ENCODE measurements around the gene KCNH3. TPM values are rescaled to one million over a fixed set of nuclear protein-coding genes. Genes with fewer than 3 reads are reported as not detected.

Gene KCNH3
- total RNA-seq, 2 experiments from 2014 or later = 0.06 to 0.57 TPM

- H3K4me1 ChIP-seq (ENCODE audit: insufficient read depth, low read length, poor library complexity, severe bottlenecking) = no peaks in the 10 kb centered on the region
- no peak overlapping the region for H3K4me2 ChIP-seq (ENCODE audit: low read length)
- H3K9me2 ChIP-seq (ENCODE audit: insufficient read depth, low read length) = no peaks in the 10 kb centered on the region
- H3K79me2 ChIP-seq (ENCODE audit: insufficient read depth, low read depth, low read length) = no peaks in the 10 kb centered on the region
- H3K4me3 ChIP-seq (ENCODE audit: low read depth, low read length, poor library complexity, severe bottlenecking) = no peak overlapping the region
- intact Hi-C loops (cut with micrococcal nuclease; ENCODE audit: unreplicated experiment) = no loop called here
- BruUV-seq (replicated peaks) = no TSS peak
- H3K9me3 ChIP-seq (ENCODE audit: low read length) = no peaks in the 10 kb centered on the region
- ChIA-PET POLR2A (no interaction called here), CTCF (ENCODE audit: unreplicated experiment) (no interaction called here)
- no peak overlapping the region for H2AFZ ChIP-seq (ENCODE audit: low read length)
- H3K27ac ChIP-seq (ENCODE audit: low read depth, low read length, poor library complexity, severe bottlenecking) = no peak overlapping the region
- peaks cover 22% of the 10 kb centered on the region for H3K36me3 ChIP-seq (ENCODE audit: insufficient read depth, low read length)
- no peak for TF ChIP-seq EZH2phosphoT487 (IDR thresholded peaks at IDR 0.05; ENCODE audit: borderline replicate concordance, low read depth, low read length)
- TF ChIP-seq, protein P1, sequence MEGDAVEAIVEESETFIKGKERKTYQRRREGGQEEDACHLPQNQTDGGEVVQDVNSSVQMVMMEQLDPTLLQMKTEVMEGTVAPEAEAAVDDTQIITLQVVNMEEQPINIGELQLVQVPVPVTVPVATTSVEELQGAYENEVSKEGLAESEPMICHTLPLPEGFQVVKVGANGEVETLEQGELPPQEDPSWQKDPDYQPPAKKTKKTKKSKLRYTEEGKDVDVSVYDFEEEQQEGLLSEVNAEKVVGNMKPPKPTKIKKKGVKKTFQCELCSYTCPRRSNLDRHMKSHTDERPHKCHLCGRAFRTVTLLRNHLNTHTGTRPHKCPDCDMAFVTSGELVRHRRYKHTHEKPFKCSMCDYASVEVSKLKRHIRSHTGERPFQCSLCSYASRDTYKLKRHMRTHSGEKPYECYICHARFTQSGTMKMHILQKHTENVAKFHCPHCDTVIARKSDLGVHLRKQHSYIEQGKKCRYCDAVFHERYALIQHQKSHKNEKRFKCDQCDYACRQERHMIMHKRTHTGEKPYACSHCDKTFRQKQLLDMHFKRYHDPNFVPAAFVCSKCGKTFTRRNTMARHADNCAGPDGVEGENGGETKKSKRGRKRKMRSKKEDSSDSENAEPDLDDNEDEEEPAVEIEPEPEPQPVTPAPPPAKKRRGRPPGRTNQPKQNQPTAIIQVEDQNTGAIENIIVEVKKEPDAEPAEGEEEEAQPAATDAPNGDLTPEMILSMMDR (conservative IDR thresholded peaks at IDR 0.05; ENCODE audit: low read length) = no peak
- no peaks in the 10 kb centered on the region for H4K20me1 ChIP-seq (ENCODE audit: insufficient read depth, low read length)
- no peak for DNase-seq (ENCODE audit: low spot score)
These were observed 46.9 kb downstream of the KCNH3 start for GRCh38 chr12:49585477-49586459.

DNA sequence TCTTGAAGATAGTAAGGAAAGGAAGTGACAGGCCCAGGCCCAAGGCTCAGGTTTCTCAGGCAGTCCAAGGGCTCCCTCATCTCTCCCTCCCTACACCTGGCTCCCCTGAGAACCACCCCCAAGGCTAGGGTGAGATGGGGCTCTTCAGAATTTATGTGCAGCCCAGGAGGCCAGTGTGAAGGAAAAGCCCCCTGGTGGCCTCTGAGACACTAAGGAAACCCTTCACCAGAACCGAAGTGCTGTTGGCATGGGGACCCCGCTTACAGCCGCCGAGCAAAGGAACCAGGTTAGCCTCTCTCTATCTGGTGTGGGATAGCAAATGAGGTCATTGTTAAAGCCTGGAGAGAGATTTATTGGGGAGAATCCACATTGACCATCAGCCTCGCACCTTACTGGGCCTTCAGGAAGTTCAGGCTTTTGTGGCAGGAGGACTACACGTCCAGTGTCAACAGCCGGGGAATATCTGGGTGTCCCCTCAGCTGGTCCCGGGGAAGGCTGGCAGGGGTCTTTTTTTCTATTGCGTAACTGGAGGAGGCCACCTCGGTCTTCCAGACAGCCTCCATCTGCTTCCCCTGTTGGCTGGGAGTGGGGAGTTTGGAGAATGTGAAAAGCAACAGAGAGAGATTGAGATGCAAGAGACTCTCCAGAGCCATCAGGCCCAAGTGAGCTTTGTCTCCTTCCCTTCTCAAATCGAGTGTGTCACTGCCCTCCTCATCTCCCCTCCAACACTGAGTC, 48.5 kb downstream of the KCNH3 start:
- Histone ChIP-seq H3K36me3 (ENCODE audit: insufficient read depth, low read length) (peaks cover 30% of the 10 kb centered on the region), H3K9me2 (ENCODE audit: insufficient read depth, low read length) (no peaks in the 10 kb centered on the region), H3K9me3 (ENCODE audit: low read length) (0 out of 2 replicates have a peak, but pooled peaks cover 4% of the 10 kb centered on the region), H2AFZ (ENCODE audit: low read length) (no peak overlapping the region), H3K4me1 (ENCODE audit: insufficient read depth, low read length, poor library complexity, severe bottlenecking) (no peaks in the 10 kb centered on the region), H3K27ac (ENCODE audit: low read depth, low read length, poor library complexity, severe bottlenecking) (no peak overlapping the region), H3K4me2 (ENCODE audit: low read length) (no peak overlapping the region), H3K79me2 (ENCODE audit: insufficient read depth, low read depth, low read length) (no peaks in the 10 kb centered on the region), H3K4me3 (ENCODE audit: low read depth, low read length, poor library complexity, severe bottlenecking) (no peak overlapping the region), H4K20me1 (ENCODE audit: insufficient read depth, low read length) (no peaks in the 10 kb centered on the region)
- ChIA-PET CTCF (ENCODE audit: unreplicated experiment) (no interaction called here), POLR2A (no interaction called here)
- DNase-seq (ENCODE audit: low spot score) = no peak
- BruUV-seq (replicated peaks) = no TSS peak
- TF ChIP-seq EZH2phosphoT487 (IDR thresholded peaks at IDR 0.05; ENCODE audit: borderline replicate concordance, low read depth, low read length) = no peak
- TF ChIP-seq, protein P1 (conservative IDR thresholded peaks at IDR 0.05; ENCODE audit: low read length) = no peak
- intact Hi-C loops (cut with micrococcal nuclease; ENCODE audit: unreplicated experiment) = no loop called here
